Lower leg skin (tissue), 4 donors: Measurements from ENCODE around the gene ZIC1. TPM values are rescaled to one million over a fixed set of nuclear protein-coding genes. Genes with fewer than 3 reads are reported as not detected.

Experiments used
- DNase-seq, 2 donors: peaks; one replicate each; pipeline ENCODE4 v3.0.0-alpha.2; 2019; ENCODE audit warnings: low spot score in 2 of 2
- H3K4me3 ChIP-seq: fragments of 200-600 bp; sonication (generic); 2 replicates; pipeline ENCODE4 v1.5.1; 2017; ENCODE audit warnings: mild to moderate bottlenecking, low read depth; ENCODE audit not compliant: poor library complexity, severe bottlenecking
- POLR2A ChIP-seq, 2 donors: fragments of 450-650 bp; IDR thresholded peaks; one replicate each; pipeline ENCODE4 v1.6.1; 2016 to 2017; ENCODE audit warnings: antibody characterized with exemption in 2 of 2, mild to moderate bottlenecking in 1 of 2, moderate library complexity in 1 of 2
- WGBS, 2 donors: methylation state at CpG; one replicate each; pipeline ENCODE4 v1.1.5; 2018; 5-methylcytosine and 5-hydroxymethylcytosine counted together
- intact Hi-C: fragments of 100-400 bp; cut with DNase I; formaldehyde crosslinking; loops from one replicate; pipeline ENCODE4 v1.15.0; 2023; ENCODE audit warnings: low total_unique reads
- total RNA-seq, 4 donors: library from RNA; depleted of rRNA; stranded (reverse); fragments of >200 nt; gene quantifications; one replicate each; pipeline ENCODE4 v1.1.0, GENCODE V29; 2016
- TF ChIP-seq, protein P1 (sequence below), 3 donors: fragments of 450-650 bp; IDR thresholded peaks; one replicate each; pipeline ENCODE4 v1.5.1; 2016; ENCODE audit warnings: antibody characterized with exemption in 3 of 3, mild to moderate bottlenecking in 3 of 3, moderate library complexity in 2 of 3

Gene ZIC1
- total RNA-seq, 4 donors from 2014 or later: 0.30 to 2.9 (median 1.1) TPM

DNA sequence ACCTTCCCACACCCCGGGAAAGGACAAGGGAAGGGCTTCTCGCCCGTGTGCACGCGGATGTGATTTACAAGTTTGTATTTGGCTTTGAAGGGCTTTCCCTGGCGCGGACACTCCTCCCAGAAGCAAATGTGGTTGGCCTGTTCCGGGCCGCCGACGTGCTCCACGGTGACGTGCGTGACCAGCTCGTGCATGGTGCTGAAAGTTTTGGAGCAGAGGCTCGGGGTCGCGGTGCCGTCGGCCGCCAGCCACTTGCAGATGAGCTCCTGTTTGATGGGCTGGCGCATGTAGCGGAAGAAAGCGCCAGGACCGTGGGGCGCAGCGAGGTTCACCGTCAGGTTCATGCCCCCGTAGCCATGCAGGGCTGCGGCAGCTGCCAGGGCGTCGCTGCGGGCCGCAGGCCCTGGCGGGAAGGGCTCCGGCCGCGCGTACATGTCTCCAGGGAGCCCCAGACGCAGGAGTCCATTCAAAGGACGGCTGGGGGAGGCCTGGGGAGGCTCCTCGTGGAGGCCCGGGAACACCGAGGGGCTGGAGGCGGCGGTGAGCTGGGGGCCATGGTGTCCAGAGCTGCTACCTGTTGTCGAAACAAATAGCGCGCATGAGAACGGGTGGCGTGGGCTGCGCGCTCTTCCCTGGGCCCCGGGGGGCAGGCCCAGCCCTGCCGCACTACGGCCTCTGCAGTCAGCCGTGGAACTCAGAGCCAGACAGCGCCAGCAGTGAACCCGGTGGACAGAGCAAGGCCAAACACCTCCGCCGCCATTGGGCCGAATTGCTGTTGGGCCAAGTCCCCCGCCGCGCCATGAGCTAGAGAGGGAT, 13.1 kb upstream of the ZIC1 start:
- TF ChIP-seq, protein P1, sequence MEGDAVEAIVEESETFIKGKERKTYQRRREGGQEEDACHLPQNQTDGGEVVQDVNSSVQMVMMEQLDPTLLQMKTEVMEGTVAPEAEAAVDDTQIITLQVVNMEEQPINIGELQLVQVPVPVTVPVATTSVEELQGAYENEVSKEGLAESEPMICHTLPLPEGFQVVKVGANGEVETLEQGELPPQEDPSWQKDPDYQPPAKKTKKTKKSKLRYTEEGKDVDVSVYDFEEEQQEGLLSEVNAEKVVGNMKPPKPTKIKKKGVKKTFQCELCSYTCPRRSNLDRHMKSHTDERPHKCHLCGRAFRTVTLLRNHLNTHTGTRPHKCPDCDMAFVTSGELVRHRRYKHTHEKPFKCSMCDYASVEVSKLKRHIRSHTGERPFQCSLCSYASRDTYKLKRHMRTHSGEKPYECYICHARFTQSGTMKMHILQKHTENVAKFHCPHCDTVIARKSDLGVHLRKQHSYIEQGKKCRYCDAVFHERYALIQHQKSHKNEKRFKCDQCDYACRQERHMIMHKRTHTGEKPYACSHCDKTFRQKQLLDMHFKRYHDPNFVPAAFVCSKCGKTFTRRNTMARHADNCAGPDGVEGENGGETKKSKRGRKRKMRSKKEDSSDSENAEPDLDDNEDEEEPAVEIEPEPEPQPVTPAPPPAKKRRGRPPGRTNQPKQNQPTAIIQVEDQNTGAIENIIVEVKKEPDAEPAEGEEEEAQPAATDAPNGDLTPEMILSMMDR (IDR thresholded peaks at IDR 0.05): no peak
- no peak for TF ChIP-seq POLR2A (IDR thresholded peaks at IDR 0.05)
- WGBS, 2 donors: 27 to 33% methylated on average over 29 to 53 of the region's 65 CpGs
- no peak overlapping the region for H3K4me3 ChIP-seq
- peak in 1 of 2 donors; percentile 81 for DNase-seq
- intact Hi-C loops: no loop called here

DNA sequence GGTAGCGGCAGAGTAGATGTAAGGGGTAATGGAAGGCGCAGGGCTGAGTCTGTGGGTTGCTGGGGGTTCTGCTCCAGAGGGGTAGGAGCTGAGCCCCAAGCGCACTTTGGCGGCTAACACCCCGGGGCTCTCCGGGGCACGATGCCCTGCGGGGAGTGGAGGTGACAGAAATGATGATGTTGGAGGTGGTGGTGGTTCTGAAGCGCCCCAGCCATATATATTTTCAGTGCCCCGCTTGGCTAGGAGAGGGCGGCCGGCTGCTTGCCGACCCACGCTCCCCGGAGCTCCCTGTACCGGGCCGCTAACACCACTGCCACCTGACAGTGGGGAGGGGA, 12.5 kb upstream of the ZIC1 start:
- intact Hi-C loops: no loop called here
- WGBS, 2 donors: 25 to 36% methylated on average over 17 of the region's 17 CpGs
- TF ChIP-seq, protein P1 (IDR thresholded peaks at IDR 0.05): no peak
- no peak for TF ChIP-seq POLR2A (IDR thresholded peaks at IDR 0.05)
- no peak overlapping the region for H3K4me3 ChIP-seq
- DNase-seq: peak in 1 of 2 donors; percentile 79

DNA sequence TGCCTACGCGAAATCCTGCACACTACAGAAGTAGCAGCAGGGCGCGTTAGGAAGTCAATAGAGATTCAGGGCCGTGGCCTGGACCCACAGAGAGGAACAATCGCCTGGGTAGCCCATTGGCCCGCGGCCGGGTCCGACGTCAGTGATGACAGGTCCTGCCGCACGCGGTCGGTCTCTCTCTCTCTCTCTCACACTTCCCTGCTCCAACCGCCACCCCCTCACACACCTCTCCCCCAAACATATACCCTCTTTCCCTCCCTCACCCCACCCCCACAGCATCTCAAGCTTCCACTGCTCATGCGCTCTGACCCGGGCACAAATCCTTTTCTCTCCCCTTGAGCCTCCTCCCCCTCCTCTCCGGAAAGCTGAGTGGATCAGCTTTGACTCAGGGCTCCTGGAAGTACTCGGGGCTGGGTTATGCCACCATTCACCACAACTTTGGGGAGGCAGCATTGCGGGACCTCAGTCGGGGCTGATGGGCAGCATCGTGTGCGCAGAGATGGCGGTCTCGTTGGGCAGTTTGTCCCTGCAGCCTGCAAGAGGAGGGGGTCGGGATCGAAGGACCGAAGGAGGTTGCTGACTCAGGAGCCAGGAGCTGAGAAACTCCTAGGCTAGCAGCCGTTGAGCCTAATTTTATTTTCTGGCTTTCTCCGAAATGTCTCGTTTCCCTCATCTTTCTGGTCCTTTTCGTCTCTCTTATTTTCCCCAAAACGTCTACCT, 11.8 kb upstream of the ZIC1 start:
- H3K4me3 ChIP-seq: no peak overlapping the region
- intact Hi-C loops: no loop called here
- DNase-seq: peak in 1 of 2 donors; percentile 79
- 23 to 28% methylated on average over 34 of the region's 34 CpGs for WGBS, 2 donors
- TF ChIP-seq, protein P1 (IDR thresholded peaks at IDR 0.05): no peak
- TF ChIP-seq POLR2A (IDR thresholded peaks at IDR 0.05): no peak

DNA sequence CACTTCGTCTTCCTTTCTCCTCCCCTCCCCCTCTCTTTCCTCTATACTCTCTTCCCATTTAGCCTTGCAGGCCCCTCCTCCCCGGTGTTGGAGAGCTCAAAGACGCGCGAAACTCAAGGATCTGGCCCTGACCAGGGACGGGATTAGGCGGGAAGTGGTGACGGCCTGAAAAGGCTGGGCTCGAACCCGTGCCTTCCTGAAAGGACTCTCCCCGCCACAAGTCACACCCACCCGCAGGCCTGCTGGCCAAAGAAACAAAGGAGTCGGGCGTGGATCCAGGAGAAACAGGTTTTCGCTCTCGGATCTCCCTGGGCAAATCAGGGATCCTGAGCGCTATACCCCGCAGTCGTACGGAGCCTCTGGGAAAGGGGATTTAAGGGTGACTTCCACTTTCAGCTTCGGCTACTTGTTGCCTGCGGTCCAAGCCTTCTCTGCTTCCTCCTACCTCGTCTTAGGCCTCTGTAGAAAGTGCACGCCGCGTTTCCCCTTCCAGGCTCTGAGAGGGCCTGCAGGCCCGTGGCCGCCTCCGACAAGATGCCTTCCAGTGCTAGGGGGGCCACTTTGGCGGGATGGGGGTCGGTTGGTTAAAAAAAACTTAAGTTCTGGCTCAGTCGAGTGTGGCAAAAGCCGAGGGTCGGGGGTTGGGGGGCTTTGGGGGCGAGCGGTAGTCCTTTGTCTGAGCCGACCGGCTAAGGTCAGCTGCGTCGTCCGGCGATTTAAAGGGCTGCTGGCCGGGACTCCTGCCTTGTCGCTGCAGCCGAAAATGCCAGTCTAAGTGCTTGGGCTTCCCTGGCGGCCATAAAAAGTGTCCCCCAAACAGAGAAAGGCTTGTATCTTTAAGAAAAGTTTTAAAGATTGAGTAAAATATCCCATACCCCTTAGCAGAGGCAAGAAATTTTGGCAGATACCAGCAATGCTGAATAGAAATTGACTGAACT, 11.0 kb upstream of the ZIC1 start:
- TF ChIP-seq, protein P1 (IDR thresholded peaks at IDR 0.05): no peak
- 28 to 43% methylated on average over 46 of the region's 46 CpGs for WGBS, 2 donors
- DNase-seq: no peak

DNA sequence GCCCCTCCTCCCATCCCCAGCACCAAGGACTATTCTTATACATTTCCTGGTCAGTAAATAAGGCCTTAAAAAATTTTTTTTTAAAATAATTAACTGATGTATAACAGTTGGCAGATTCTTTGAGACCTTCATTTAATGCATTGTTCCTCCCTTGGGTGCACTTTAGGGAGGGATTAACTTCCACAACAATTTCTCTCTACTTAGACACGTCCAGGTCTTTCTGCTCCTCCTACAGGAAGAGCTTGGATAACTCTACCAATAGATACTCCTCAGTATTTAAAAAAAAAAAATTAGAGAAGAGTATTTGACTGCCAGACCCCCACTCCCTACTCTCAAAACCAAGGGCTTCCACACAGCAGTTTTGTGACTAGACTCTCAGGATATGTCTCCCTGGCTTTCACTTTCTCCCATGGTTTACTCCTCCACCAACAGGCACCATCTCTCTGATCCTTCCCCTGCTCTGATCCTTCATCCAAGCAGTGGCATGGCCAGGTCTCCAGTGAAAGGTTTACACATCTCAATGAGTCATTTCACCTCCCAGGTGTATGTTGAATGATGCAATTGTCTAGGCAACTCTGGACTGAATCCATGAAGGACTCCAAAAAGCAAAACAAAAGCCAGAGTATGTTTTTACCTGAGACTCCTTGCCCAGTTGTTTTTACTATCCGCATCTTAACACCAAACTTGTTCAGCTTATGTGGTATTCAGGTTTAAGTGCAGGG, 10.2 kb upstream of the ZIC1 start:
- DNase-seq: no peak
- TF ChIP-seq, protein P1 (IDR thresholded peaks at IDR 0.05): no peak
- no peak for TF ChIP-seq POLR2A (IDR thresholded peaks at IDR 0.05)
- intact Hi-C loops: no loop called here
- H3K4me3 ChIP-seq: no peak overlapping the region
- WGBS, 2 donors: 57 to 61% methylated on average over 2 of the region's 2 CpGs

More for the DNA sequence above, 11.0 kb upstream of the ZIC1 start:
- no peak overlapping the region for H3K4me3 ChIP-seq
- intact Hi-C loops: no loop called here
